ENCODE data around the gene IFT122. TPM values are rescaled to one million over a fixed set of nuclear protein-coding genes. Genes with fewer than 3 reads are reported as not detected.
A peak's percentile ranks its signal among the peaks of the same experiment; 100 is the strongest.

IFT122 gene
- total and polyA plus RNA-seq, 2 of the 4 experiments (the other 2 are of a cell fraction): 16.8 to 28.0 TPM

- Histone ChIP-seq H2BK120ac (ENCODE audit: low read depth, low read length) (peak overlapping the region; percentile 34; the same call in 1 of the 2 replicates), H3K14ac (replicated peaks; ENCODE audit: low read depth, low read length) (no peak overlapping the region), H3K18ac (ENCODE audit: low read depth, low read length) (no peak overlapping the region), H3K9me3 (ENCODE audit: control insufficient read depth, insufficient read depth, low read length) (no peaks in the 10 kb centered on the region), H2BK15ac (ENCODE audit: low read depth, low read length) (no peak overlapping the region), H2AK9ac (replicated peaks; ENCODE audit: low read depth, low read length, poor library complexity) (peak overlapping the region; percentile 80), H3K4me3 (ENCODE audit: insufficient read depth, low read depth, low read length) (no peak overlapping the region), H2BK20ac (ENCODE audit: low read depth, low read length) (no peak overlapping the region), H2AK5ac (ENCODE audit: low read depth, low read length) (peak overlapping the region; percentile 8; the same call in 1 of the 2 replicates), H3K79me1 (ENCODE audit: low read depth in 1 of 2, low read length in 2 of 2) (no peaks in the 10 kb centered on the region), H3K23ac (ENCODE audit: low read depth, low read length) (no peak overlapping the region), H3K4me1 (ENCODE audit: control insufficient read depth, insufficient read depth, low read length) (peaks cover 3% of the 10 kb centered on the region; the same call in 1 of the 2 replicates), H4K8ac (ENCODE audit: low read depth in 2 of 2, low read length in 2 of 2) (no peak overlapping the region), H4K91ac (ENCODE audit: insufficient read depth, low read depth, low read length) (no peak overlapping the region), H3K56ac (ENCODE audit: extremely low read depth, insufficient read depth, low read length) (no peak overlapping the region), H3K4ac (ENCODE audit: low read depth, low read length) (no peak overlapping the region), H3K36me3 (ENCODE audit: control insufficient read depth, insufficient read depth, low read length) (no peaks in the 10 kb centered on the region), H3K9me1 (ENCODE audit: insufficient read depth, low read length) (0 out of 2 replicates have a peak, but pooled peaks cover 9% of the 10 kb centered on the region), H4K5ac (ENCODE audit: low read depth, low read length) (no peak overlapping the region), H3K9ac (ENCODE audit: low read depth, low read length) (no peak overlapping the region), H2AFZ (replicated peaks; ENCODE audit: low read length, poor library complexity) (peak overlapping the region; percentile 24), H3K27ac (ENCODE audit: insufficient read depth, low read length) (no peak overlapping the region), H3K4me2 (ENCODE audit: low read depth, low read length) (no peak overlapping the region), H2BK5ac (ENCODE audit: low read depth, low read length, poor library complexity, severe bottlenecking) (no peak overlapping the region), H3K27me3 (ENCODE audit: control insufficient read depth, insufficient read depth, low read length) (no peaks in the 10 kb centered on the region), H4K20me1 (ENCODE audit: insufficient read depth, low read length) (no peaks in the 10 kb centered on the region)
- dilution Hi-C loops (cut with HindIII; ENCODE audit: low sequenced_read_pairs, unreplicated experiment) (no loop called here), intact Hi-C loops (cut with micrococcal nuclease) (no loop called here), in situ Hi-C loops (cut with MboI; ENCODE audit: low sequenced_read_pairs) (no loop called here)
- ChIA-PET POLR2A (ENCODE audit: unreplicated experiment) (no interaction called here), CTCF (no interaction called here)
- ATAC-seq (ENCODE audit: low read depth) (no peak), DNase-seq (no peak)
- 81% methylated on average over 9 of the region's 19 CpGs; no CpG with 5 or more reads in 1 of the 2 experiments for WGBS, 2 experiments (ENCODE audit: extremely low coverage in 2 of 2, insufficient read length in 1 of 2)
- no TSS peak for BruUV-seq (replicated peaks)
- TF ChIP-seq RAD21 (IDR thresholded peaks at IDR 0.05; ENCODE audit: low read length): no peak
- no peak for TF ChIP-seq MXI1 (IDR thresholded peaks at IDR 0.05; ENCODE audit: borderline replicate concordance, low read depth, low read length)
- no peak for TF ChIP-seq POLR2A (IDR thresholded peaks at IDR 0.05; ENCODE audit: low read depth, low read length)
- TF ChIP-seq MAFK (IDR thresholded peaks at IDR 0.05; ENCODE audit: low read depth, low read length): no peak
- TF ChIP-seq ELK1 (IDR thresholded peaks at IDR 0.05; ENCODE audit: borderline replicate concordance, low read depth, low read length): no peak
- TF ChIP-seq CTCF (conservative IDR thresholded peaks at IDR 0.05; ENCODE audit: low read depth, low read length): no peak
- no peak for TF ChIP-seq FOS (IDR thresholded peaks at IDR 0.05; ENCODE audit: low read depth, low read length)
- no peak for TF ChIP-seq NFE2L2 (IDR thresholded peaks at IDR 0.05; ENCODE audit: low read depth, low read length)
- no peak for TF ChIP-seq CHD1 (IDR thresholded peaks at IDR 0.05; ENCODE audit: low read depth, low read length)
- no peak for TF ChIP-seq MAZ (IDR thresholded peaks at IDR 0.05; ENCODE audit: borderline replicate concordance, low read depth, low read length)
- no peak for TF ChIP-seq RCOR1 (IDR thresholded peaks at IDR 0.05; ENCODE audit: insufficient replicate concordance, low read length)
- TF ChIP-seq RFX5 (IDR thresholded peaks at IDR 0.05; ENCODE audit: low read depth, low read length): no peak
- no peak for TF ChIP-seq BHLHE40 (IDR thresholded peaks at IDR 0.05; ENCODE audit: low read depth, low read length)
- TF ChIP-seq CEBPB (IDR thresholded peaks at IDR 0.05; ENCODE audit: low read depth, low read length): no peak
- TF ChIP-seq SMC3 (IDR thresholded peaks at IDR 0.05; ENCODE audit: low read depth, low read length): no peak
Measured at GRCh38 chr3:129548104-129548965, 108.3 kb downstream of the IFT122 start.

Measured in IMR-90 (cell line).